ENCODE data around the gene ENO3.

Gene ENO3

DNA sequence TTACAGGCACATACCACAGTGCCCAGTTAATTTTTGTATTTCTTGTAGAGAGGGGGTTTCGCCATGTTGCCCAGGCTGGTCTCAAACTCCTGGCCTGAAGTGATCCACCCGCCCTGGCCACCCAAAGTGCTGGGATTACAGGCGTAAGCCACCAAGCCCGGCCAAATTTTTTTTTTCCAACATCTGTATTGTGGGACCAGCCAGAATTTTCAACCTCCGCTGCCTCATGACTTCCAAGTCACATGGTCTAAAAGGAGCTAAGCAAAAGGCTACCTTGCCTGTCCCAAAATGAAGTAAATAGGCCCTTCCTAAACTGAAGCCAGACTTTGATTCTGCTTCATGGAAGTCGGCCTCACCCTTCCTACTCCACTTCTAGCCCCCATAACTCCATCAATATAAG, 20.9 kb downstream of the ENO3 start:
- in situ Hi-C loops (cut with HindIII; ENCODE audit: low sequenced_read_pairs): no loop called here

DNA sequence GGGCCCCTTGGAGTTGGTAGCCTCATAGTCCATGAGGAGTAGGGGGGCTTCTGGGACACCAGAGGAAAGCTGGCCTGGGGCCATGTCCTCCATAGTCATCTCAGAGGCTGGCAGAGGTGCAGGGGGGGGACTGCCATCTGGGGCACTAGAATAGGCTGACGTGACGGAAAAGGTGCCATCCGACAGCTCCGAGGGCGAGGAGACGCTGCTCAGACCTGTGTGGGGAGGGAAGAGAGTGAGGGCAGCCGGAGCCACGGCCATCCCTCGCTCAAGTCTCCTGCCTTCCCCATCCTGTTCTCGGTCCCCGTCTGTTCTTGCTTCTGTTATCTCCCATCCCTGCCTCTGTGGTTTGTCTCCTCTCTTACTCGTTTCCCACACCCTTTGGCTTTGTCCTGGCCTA, 21.4 kb downstream of the ENO3 start:
- in situ Hi-C loops (cut with HindIII; ENCODE audit: low sequenced_read_pairs): no loop called here

DNA sequence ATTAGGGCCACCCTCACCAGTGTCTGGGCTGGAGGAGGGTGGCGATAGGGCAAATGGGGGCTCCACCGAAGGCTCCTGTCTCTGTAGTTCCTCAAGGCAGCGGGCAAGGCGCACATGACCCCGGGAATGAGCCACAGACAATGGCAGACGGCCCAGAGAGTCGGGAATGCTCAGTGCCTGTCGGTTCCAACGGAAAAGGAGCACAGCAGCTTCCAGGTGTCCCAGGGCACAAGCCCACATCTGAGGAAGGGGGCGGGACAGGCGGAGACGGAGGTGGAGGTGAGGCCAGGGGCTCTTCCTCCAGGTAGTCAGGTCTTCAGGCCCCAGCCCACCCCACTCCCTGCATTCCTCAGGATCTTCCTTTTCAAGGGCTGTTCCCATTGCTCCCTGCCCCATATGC, 21.8 kb downstream of the ENO3 start:
- in situ Hi-C loops (cut with HindIII; ENCODE audit: low sequenced_read_pairs): no loop called here

DNA sequence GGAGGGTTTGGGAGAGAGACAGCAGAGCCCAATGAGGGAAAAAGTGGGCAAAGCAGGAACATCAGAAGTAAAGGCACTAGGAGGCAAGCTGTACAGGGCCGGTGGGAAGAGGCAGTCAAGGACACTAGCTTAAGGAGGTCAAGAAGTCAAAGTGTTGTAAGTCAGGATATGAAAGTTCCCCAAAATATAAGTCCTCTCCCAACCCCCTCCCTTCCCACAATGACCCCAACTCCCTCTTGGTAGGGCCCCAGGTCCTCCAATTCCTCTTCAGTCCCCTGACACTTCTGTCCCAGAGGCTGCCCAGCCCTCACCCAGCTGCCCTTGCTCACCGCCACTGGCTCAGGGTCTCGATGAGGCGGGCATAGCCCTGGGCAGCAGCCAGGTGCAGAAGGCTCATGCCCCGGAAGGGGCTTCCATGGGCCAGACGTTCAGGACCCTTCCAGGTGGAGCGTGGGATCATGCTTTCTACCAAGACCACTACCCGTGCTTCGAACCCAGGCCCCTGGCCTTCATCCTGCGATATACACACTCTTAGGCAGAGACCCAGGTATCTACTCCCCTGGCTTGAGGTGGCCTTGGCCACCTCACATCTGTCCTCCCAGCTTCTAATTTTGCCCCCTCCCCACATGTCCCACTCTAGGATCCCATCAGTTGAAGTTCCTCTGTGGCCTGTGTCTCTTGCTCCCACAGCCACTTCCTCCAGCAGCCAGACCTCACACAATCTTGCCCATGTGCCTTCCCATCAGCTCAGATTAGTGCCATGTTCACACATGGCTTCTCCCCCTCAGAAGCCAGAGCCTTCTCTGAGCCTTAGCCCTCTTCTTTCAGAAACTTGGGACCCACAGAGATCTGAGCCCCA, 22.6 kb downstream of the ENO3 start:
- in situ Hi-C loops (cut with HindIII; ENCODE audit: low sequenced_read_pairs): no loop called here

DNA sequence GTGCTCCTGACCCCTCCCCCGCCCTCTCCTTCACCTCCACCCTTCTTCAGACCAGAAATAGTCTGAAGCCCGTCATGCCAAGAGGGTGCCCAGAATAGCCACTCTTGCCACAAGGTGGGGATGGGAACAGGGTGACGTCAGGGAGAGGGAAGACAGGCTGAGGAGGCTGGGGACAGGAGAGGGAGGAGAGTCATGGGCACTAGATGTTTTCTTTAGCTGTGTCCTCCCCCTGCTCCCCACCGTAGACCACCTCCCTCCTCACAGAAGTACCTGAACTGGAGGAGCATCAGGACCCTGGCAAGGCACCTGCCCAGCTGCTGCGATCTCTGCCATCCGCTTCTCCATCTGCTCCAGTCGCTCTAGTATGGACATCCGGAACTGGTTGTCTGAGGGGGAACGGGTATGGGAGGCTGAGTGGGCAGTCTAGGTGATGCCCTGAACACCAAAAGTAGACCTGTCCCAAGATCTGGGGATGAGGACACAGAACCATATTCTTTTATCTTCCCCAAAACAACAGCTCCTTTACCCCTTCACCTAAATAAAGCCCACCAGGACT, 23.3 kb downstream of the ENO3 start:
- in situ Hi-C loops (cut with HindIII; ENCODE audit: low sequenced_read_pairs): no loop called here

DNA sequence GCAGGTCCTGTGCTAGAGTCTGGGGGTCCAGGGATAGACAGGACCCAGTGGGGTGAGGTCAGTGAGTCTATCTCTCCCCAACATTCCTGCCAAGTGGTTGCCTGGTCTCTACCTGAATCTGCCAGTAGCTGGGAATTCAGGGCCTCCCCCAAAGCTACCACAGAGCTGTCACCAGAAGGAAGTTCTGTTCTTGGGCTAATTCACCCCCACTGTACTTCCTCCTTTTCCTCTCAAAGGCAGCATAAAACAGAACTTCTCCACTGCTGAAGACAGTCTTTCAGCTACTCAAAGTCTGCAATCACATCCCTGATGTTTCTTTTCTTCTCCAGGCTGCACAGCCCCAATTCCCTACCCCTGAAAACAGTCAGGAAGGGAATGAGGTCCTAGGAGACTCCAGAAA, 27.8 kb downstream of the ENO3 start:
- in situ Hi-C loops (cut with HindIII; ENCODE audit: low sequenced_read_pairs): no loop called here

DNA sequence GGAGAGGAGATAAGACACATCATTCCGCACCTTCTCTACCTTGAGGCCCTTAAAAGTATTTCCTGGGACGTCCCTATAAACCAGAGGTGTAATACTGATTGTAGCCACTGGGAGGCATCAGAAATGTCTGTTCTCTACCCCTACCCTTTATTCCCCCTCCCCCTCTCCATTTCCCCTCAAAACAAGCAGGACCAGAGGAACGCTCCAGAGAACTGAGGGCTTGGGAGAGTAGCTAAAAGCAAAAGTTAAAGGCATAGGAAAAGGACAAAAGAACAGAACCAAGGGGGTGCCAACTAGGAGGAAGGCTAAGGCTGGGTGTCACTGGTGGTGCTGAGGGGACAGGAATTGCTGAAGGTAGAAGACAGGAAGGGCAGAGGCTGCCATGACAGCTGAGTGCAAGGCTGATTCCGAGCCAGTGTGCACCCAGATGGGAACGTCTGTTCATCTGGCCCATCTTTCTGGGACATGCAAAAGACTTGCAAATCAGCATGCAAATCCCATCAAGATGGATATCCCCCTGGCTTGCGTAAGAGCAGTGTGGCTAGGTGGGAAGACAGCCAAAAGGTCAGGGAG, 29.8 kb downstream of the ENO3 start:
- in situ Hi-C loops (cut with HindIII; ENCODE audit: low sequenced_read_pairs): no loop called here

DNA sequence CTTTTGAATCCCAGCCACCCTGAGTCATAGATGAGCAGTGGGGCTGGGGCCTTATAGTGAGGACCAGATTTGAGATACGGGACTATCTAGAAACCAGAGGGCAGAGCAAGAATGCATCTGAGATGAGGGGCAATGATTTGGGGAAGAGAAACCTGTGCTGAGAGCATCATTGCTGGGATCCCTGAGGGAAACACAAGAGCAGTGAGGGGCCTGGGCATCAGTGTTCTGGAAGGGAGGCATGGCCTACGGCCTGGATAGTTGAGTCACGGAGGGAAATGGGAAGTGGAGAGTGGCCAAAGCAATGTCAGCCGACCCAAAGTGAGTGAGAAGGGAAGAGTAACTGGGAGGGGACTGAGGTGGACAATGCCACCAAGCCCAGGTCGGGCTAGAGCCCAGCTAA, 31.4 kb downstream of the ENO3 start:
- in situ Hi-C loops (cut with HindIII; ENCODE audit: low sequenced_read_pairs): no loop called here

DNA sequence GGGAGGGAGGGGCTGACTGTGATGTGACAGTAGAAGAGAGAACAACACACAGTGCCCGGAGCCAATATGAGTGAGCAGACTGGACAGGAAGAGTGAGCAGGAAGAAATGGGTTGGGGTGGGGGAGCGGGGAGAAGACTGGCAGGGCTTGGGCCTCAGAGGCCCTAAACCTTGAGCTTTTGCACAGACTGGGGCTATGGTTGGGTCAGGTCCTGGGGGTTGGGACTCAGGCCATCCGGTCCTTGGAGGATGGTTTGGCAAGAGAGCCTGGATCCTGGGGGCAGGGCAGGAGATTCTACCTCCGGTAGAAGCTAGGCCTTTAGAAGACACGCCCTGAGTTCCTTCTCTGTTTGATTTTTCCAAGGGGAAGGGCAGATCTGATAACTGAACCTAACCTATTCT, 35.5 kb downstream of the ENO3 start:
- in situ Hi-C loops (cut with HindIII; ENCODE audit: low sequenced_read_pairs): no loop called here

DNA sequence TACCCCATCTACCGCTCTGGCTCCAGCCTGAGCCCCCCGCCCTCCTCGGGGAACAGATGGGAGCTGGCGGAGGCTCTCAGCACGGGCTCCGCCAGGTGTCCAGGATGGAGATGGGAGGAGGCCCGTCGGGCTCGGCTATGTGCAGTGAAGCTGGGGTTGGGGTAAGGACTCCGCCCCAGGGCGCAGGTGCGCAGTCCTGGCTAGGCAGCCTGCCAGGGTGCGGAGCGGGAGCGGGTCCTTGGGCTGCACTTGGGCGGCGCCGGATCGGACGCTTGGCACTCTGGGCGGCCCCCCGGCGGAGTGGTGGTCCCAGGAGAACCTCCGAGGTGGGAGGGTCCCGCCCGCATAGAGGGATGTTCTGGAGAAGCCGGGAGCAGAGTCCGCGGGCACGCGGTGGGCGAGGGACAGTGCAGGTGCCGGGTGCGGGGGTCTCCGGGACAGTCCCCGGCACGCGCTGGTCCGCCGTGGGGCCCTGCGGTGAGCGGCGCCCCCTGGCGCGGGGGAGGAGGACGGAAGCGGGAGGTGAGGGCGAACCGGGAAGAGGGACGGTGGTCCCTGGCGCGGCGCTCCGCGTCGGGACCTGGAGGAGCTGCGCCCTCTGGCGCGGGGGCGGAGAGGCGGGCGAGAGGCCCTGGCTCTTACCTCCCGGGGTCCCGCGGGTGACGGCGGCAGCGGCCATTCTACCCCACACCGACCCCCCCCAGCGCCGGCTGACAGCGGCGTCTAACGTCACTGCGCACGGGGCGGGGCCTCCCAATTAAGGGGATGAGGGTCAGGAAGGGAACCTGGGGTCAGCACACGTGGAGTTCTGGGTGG, 36.2 kb downstream of the ENO3 start, which contains the start of gene CAMTA2:
Gene CAMTA2 (minus strand): TSS at position 725 of the 816 bp plus-strand sequence. CDS start 1,453 bp downstream, outside the sequence.
- in situ Hi-C loops (cut with HindIII; ENCODE audit: low sequenced_read_pairs): no loop called here

DNA sequence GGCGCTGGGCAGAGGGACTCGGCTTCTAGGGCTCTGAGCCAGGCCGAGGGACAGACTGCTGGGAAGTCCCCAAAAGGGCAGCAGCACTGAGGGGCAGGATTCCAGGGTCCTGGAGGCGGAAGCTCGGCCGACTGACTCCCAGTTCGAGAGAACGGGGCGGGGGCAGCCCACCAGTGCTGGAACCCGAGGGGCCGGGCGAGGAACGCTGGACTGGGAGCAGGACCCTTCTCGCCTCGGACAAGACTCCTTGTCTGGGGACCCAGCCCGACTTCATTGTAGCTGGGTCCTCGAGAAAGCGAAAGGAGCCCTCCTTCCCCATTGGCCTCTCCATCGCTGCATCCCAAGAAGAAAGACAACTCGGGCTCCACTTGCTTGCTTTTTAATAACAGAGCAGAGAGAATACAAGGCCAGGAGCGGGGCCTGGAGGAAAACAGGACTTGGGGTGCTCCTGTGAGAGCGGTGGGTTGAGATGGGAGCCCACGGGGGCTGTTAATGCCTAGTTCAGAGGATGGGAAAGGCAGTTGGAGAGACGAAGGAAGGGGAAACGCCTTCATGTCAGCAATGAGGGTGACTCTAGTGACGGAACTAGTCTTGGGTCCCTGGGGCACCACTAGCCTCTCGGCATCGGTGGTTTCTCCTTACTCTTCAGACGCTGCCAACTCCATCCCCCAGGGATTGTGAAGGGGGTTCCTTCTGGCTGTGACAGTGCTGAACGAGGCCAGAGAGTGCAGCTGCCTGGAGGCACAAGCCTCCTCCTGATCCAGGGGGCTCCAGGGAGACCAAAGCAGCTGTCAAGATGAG, 37.0 kb downstream of the ENO3 start:
- in situ Hi-C loops (cut with HindIII; ENCODE audit: low sequenced_read_pairs): no loop called here

DNA sequence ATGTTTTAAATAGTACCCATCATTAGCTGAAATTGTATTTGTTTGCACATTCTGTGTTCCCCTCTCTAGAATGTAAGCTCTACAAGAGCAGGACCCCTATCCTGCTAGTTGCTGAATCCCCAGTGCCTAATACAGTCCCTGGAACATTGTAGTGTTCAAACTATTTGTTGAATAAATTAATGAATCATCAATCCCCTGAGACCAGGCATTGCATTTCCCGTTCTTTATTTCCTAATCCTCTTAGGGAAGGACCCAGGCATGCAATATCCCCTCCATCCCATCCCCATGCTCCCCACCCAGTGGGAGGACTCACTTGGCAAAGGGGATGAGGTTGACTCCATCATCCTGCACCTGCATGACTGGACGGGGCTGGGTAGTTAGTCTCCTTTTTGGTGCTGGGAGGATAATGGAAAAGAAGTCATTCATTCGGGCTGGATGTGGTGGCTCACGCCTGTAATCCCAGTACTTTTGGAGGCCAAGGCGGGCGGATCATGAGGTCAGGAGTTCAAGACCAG, 43.2 kb downstream of the ENO3 start:
- in situ Hi-C loops (cut with HindIII; ENCODE audit: low sequenced_read_pairs): no loop called here

DNA sequence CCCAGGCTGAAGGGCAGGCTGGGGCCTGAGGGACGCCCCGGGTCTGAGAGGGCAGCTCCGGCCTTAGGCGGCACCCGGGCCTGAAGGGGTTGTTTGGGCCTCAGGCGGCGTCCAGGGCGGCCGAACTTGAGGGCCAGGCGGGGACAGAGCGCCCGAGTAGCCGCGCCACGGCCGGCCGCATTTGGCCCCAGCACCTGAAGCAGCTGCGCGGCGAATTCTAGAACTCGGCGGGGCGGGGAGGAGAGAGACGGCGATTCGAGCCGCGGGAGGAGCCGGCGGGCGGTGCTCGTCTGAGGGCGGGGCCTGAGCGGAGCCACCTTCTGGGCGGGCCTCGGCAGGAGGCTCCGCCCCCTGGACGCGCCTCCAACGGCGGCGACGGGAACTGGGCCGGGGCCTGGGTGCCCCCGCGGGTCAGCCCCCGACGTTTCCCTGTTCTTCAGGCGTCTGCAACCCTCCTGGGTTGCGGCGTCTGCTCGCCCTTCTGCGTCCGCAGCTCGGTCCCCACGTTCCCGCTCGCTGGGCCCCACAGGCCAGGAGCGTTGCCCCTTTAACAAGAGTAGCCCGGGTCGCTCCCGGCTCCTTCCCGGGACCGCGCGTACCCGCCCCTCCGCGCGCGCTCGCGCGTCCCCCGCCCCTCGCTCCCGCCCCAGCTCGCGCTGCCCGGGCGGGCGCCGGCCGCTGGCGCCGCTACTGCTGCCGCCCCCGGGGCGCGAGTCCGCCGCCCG, 46.5 kb downstream of the ENO3 start, which contains the start of the genes INCA1 and KIF1C:
Gene INCA1 (minus strand): TSS at position 221 of the 725 bp plus-strand sequence. CDS start 3,085 bp downstream, outside the sequence.
Gene KIF1C (plus strand): TSS at position 649 of the 725 bp plus-strand sequence. CDS start 2,297 bp downstream, outside the sequence.
- in situ Hi-C loops (cut with HindIII; ENCODE audit: low sequenced_read_pairs): no loop called here

DNA sequence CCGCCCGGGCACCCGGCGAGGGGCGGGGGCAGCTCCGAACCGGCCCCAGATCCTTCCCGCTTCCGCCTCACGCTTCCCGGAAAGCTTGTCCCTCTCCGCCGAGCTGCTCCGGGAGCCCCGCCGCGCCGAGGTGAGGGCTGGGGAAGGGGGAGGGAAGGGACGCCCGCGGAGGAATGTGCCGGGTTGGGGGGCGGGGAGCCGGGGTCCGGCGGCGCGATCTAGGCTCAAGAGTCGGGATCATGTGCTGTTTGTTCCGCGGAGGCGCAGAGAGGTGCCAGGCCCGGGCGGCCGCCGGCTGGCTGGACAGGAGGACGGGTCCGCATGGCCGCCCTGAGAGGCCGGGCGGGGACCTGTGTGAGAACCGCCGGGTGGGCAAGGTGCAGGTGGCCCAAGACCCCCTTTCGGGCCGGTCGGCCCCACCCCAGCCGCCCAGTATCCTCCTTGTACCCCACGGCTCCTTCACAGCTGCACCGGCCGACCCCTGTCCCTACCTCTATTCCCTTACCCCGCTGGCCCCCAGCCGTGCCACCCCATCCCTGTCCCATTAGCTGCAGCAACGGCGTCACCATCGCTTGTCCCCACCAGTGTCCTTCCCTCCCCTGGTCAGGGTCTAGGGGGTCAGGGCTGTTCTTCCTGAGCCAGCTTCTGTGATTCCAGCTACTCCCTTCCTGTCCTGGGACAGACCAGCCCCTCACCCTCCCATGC, 47.3 kb downstream of the ENO3 start:
- in situ Hi-C loops (cut with HindIII; ENCODE audit: low sequenced_read_pairs): no loop called here

DNA sequence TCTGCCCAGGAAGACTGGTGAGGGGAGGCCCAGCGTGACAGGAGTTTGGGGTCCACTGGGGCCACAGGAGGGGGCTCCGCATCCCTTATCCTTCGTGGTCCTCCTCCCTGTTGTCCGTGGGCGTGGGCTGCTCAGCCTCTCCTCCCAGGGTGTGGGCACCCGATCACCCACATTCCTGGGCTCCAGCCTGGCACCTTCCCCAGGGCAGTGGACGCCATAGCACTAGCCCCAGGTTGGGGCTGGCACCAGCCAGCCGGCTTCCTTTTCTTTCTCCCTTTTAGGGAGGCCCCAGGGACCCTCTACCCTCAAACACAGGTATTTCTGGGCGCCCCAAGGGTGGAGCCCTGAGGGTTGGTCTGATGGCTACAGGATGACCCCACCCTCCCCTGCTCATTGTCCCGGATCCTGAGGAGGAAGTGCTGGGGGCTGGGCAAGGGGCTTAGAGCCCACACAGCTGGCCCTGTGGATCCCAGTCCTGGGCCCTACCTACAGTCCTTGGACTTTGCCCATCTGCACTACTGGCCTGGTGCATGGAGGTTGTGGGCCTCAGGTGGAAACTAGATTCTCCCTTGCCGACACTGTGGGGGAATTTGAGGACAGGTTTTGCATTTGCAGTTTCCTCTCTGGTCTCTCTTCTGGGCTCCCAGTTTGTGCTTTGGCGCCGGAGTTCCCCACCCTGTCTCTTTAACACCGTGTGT, 48.0 kb downstream of the ENO3 start:
- in situ Hi-C loops (cut with HindIII; ENCODE audit: low sequenced_read_pairs): no loop called here

DNA sequence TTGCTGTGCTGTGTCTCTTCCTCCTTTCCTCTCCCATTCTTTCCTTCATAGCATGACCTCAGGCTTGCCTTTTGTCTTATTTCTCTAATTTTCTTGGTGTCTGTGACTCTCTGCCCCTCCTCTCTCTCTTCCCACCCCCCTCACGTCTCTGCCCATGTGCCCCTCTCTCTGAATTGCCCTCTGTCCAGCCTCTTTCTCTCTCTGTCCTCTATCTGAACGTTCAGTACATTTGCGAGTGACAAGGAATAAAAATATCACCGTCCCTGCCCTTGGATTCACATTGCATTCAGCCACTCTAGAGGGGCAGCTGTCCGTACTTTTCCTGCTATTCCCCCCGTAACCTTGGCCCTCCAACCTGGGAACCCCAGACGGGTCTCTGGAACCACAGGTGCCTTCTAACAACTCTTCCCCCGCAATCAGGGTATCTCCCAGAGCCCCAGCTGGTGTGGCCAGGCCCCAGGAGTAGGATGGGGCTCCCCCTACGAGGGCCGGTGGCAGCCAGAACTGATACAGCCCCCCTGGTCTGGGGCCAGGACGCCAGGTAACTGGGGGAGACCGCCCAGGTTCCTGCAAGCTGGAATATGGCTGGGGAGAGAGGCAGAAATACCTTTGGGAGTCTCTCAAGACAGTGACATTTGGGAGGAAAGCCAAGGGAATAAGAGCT, 48.6 kb downstream of the ENO3 start:
- in situ Hi-C loops (cut with HindIII; ENCODE audit: low sequenced_read_pairs): loop anchor here (5.0 kb wide), 1 partner anchor 52 kb away; the partner anchor contains the start of gene PFN1

DNA sequence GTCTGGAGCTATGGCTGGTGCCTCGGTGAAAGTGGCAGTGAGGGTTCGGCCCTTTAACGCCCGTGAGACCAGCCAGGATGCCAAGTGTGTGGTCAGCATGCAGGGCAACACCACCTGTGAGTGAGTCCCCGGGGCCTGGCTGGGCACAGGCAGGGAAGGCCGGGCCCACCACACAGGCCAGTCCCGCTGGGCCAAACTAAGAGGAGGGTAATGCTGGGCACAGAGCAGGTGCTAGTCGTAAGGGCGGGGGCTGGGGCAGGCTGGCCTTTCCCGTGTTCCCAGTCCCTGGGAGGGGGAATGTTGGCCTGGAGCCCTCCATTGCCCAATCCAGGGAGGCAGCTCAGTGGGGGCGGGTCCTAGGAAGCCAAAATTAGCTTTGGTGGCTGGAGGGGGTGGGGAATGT, 49.3 kb downstream of the ENO3 start:
- in situ Hi-C loops (cut with HindIII; ENCODE audit: low sequenced_read_pairs): loop anchor here (5.0 kb wide), 1 partner anchor 53 kb away; the partner anchor contains the start of gene PFN1

All from endothelial cell of hepatic sinusoid (primary cell).